ENCODE data around the gene SHB.

DNA sequence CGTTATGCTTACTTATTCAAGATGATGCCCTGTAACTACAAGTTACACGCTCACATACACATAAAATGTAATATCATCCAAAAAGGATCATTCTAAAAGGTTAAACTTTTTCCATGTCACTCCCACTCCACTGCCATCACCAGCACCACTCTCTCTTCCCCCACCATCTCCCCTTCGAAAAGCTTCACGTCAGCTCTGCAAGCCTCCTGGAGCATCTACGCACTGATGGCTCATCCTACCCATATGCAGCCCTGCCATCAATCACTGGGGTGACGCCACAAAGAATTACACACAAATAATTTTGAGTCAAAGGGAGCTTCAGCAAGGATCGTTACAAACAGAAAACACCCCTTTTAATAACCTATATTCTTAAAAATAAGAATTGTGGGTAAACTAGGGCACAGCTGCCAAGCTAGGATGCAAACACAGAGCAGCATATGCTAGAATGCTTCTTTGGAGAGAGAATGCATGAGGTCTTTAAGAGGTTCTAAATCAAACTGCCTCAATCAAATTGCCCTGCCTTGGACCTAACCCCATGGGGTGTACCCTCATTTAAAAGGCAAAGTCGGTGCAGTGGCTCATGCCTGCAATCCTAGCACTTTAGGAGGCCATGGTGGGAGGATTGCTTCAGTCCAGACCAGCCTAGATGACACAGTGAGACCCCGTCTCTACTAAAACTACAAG is 56.1 kb downstream of the SHB start:
- TF ChIP-seq CTCF (IDR thresholded peaks at IDR 0.05) (no peak), POLR2A (IDR thresholded peaks at IDR 0.05) (no peak)

Measured in thyroid gland (tissue), 4 donors.